Tibial artery (tissue), 4 donors: ENCODE results near the gene GPAT3.

ENCODE experiments used
- DNase-seq, 2 donors: peaks; one replicate each; pipeline ENCODE4 v3.0.0-alpha.2; 2019
- H3K27ac ChIP-seq, 2 donors: fragments of 200-600 bp; sonication (generic) in 1 of 2; 1 replicate in 1 of 2; 2 replicates in 1 of 2; pipeline ENCODE4 v1.5.1; 2018 to 2019; ENCODE audit warnings: mild to moderate bottlenecking in 1 of 2
- H3K27me3 ChIP-seq, 2 donors: fragments of 200-600 bp; sonication (generic) in 1 of 2; one replicate each; pipeline versions ENCODE4 v1.5.1 to v1.6.0; 2016 to 2019
- H3K36me3 ChIP-seq, 3 donors: fragments of 200-600 bp; sonication (generic) in 2 of 3; one replicate each; pipeline ENCODE4 v1.5.1; 2016 to 2019; ENCODE audit warnings: mild to moderate bottlenecking in 2 of 3
- H3K4me1 ChIP-seq, 4 donors: fragments of 200-600 bp; sonication (generic) in 2 of 4; 1 replicate in 3 of 4; 2 replicates in 1 of 4; pipeline ENCODE4 v1.5.1; 2016 to 2019
- H3K4me3 ChIP-seq, 2 donors: fragments of 200-600 bp; sonication (generic) in 1 of 2; 1 replicate in 1 of 2; 2 replicates in 1 of 2; pipeline ENCODE4 v1.5.1; 2018 to 2019; ENCODE audit warnings: mild to moderate bottlenecking in 2 of 2
- H3K9me3 ChIP-seq, 3 donors: fragments of 200-600 bp; sonication (generic) in 1 of 3; one replicate each; pipeline ENCODE4 v1.5.1; 2016 to 2019
- CTCF ChIP-seq, 2 experiments: fragments of 200-600 bp in 1 of 2; fragments of 450-650 bp in 1 of 2; IDR thresholded peaks; one replicate each; pipeline ENCODE4 v1.5.1; 2017 to 2019; ENCODE audit warnings: antibody characterized with exemption in 2 of 2, mild to moderate bottlenecking in 1 of 2, moderate library complexity in 1 of 2
- intact Hi-C: fragments of 100-400 bp; cut with DNase I; formaldehyde crosslinking; loops from one replicate; pipeline ENCODE4 v1.15.0; 2023; ENCODE audit warnings: low total_unique reads

GPAT3 gene

GRCh38 chr4:83556006-83556707 is 20.2 kb downstream of the GPAT3 start:
- Histone ChIP-seq H3K4me3 (no peak overlapping the region), H3K4me1 (no peaks in the 10 kb centered on the region), H3K9me3 (no peaks in the 10 kb centered on the region), H3K36me3 (no peaks in the 10 kb centered on the region), H3K27ac (no peak overlapping the region), H3K27me3 (no peaks in the 10 kb centered on the region)
- intact Hi-C loops: no loop called here
- no peak for TF ChIP-seq CTCF (IDR thresholded peaks at IDR 0.05)
- DNase-seq: no peak

DNA sequence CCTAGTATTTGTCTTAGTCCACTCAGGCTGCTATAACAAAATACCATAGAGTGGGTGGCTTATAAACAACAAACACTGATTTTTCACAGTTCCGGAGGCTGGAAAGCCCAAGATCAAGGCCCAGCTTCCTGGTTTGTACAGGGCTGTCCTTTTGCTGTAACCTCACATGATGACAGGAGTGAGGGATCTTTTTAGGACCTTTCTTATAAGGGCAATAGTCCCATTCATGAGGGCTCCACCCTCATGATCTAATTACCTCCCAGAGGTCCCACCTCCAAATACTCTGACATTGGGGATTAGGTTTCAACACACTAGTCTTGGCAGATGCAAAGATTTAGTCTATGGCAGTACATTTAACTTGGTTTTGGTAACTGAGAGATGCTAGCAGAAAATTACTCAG is 20.9 kb downstream of the GPAT3 start:
- H3K36me3 ChIP-seq: no peaks in the 10 kb centered on the region
- no peaks in the 10 kb centered on the region for H3K27me3 ChIP-seq
- no peaks in the 10 kb centered on the region for H3K4me1 ChIP-seq
- intact Hi-C loops: no loop called here
- no peak for DNase-seq
- TF ChIP-seq CTCF (IDR thresholded peaks at IDR 0.05): no peak
- H3K4me3 ChIP-seq: no peak overlapping the region
- no peaks in the 10 kb centered on the region for H3K9me3 ChIP-seq
- H3K27ac ChIP-seq: no peak overlapping the region

DNA sequence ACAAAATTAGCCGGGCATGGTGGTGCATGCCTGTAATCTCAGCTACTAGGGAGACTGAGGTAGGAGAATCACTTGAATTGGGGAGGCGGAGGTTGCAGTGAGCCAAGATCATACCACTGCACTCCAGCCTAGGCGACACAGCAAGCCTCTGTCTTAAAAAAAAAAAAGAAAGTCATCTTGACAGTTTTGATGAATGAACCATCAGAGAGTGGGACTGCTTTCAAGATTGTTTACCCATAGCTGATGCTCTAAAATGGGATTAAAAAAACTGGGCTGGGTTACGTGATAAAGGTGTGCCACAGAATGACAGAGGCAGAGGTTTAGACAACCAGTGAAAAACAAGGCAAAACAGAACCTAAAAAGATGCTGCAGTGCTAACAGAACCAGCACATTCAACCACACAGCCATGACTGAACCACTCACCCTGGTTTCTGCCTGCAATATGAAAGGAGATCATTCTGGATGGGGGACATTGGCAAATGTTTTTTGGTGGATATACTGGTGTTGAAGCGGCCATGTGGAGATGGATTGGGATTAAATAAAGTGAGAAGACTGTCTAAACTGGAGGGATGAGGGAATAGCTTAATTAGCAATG is 22.2 kb downstream of the GPAT3 start:
- no peak for TF ChIP-seq CTCF (IDR thresholded peaks at IDR 0.05)
- Histone ChIP-seq H3K27ac (no peak overlapping the region), H3K4me3 (no peak overlapping the region), H3K27me3 (no peaks in the 10 kb centered on the region), H3K36me3 (no peaks in the 10 kb centered on the region), H3K4me1 (no peaks in the 10 kb centered on the region), H3K9me3 (no peaks in the 10 kb centered on the region)
- intact Hi-C loops: no loop called here
- DNase-seq: no peak

DNA sequence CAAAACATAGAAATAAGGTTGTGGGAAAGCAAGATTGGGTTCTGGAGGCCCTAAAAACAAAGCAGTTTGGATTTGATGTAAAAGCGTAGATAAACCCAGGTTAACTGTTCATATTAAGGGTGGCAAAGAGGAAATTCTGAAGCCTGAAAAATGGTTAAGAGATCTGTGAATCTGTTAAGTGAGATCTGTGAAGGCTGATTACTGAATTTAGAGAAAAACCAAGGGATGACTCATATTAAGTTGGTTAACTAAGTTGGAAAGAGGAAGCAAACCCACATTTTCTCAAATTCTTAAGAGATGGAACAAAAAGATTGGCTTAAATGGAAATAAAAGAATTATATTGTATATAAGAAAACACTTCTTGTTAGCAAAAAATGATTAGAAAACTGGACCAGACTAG is 22.8 kb downstream of the GPAT3 start:
- no peaks in the 10 kb centered on the region for H3K36me3 ChIP-seq
- intact Hi-C loops: no loop called here
- H3K4me1 ChIP-seq: no peaks in the 10 kb centered on the region
- no peaks in the 10 kb centered on the region for H3K27me3 ChIP-seq
- no peak for TF ChIP-seq CTCF (IDR thresholded peaks at IDR 0.05)
- no peak for DNase-seq
- H3K4me3 ChIP-seq: no peak overlapping the region
- no peaks in the 10 kb centered on the region for H3K9me3 ChIP-seq
- H3K27ac ChIP-seq: no peak overlapping the region

- no peaks in the 10 kb centered on the region for H3K4me1 ChIP-seq
- no peaks in the 10 kb centered on the region for H3K27me3 ChIP-seq
- no peak for DNase-seq
- intact Hi-C loops: no loop called here
- H3K36me3 ChIP-seq: no peaks in the 10 kb centered on the region
- no peaks in the 10 kb centered on the region for H3K9me3 ChIP-seq
- TF ChIP-seq CTCF (IDR thresholded peaks at IDR 0.05): no peak
- H3K27ac ChIP-seq: no peak overlapping the region
- H3K4me3 ChIP-seq: no peak overlapping the region
Observed at GRCh38 chr4:83560523-83560922, 24.6 kb downstream of the GPAT3 start.
